Type B pancreatic cell (in vitro differentiated cells): ENCODE data around the gene GMIP. TPM values are rescaled to one million over a fixed set of nuclear protein-coding genes. Genes with fewer than 3 reads are reported as not detected.
"Not testable (repeated sequence)": the region's sequence is repeated elsewhere in the genome, so short reads cannot be mapped to it uniquely, and the experiment has no call there.

Experiments
- DNase-seq: peaks from one replicate; pipeline ENCODE4 v3.0.0; 2021; ENCODE audit warnings: mixed read lengths; ENCODE audit not compliant: unreplicated experiment; ENCODE audit errors: extremely low spot score
- H3K27ac Mint-ChIP-seq: 2 replicates; pipeline ENCODE4 v1.8.0; 2021; ENCODE audit warnings: mild to moderate bottlenecking, mixed read lengths
- H3K27me3 Mint-ChIP-seq: 2 replicates; pipeline ENCODE4 v1.8.0; 2021; ENCODE audit warnings: mixed read lengths
- H3K36me3 Mint-ChIP-seq: 2 replicates; pipeline ENCODE4 v1.8.0; 2021; ENCODE audit warnings: mixed read lengths
- H3K4me1 Mint-ChIP-seq: one replicate; pipeline ENCODE4 v1.8.0; 2021; ENCODE audit warnings: mixed read lengths; ENCODE audit not compliant: unreplicated experiment
- H3K4me3 Mint-ChIP-seq: 2 replicates; pipeline ENCODE4 v1.8.0; 2021; ENCODE audit warnings: mild to moderate bottlenecking, mixed read lengths
- H3K9me3 Mint-ChIP-seq: 2 replicates; pipeline ENCODE4 v1.8.0; 2021; ENCODE audit warnings: mixed read lengths
- total RNA-seq: library from RNA; stranded (reverse); gene quantifications from 2 replicates; pipeline ENCODE4 v1.2.1, GENCODE V29; 2021; ENCODE audit warnings: low replicate concordance
- TF ChIP-seq, protein P1 (sequence below): fragments of 200-600 bp; sonication (generic); conservative IDR thresholded peaks from 2 replicates; pipeline ENCODE4 v1.5.0; 2021; ENCODE audit warnings: antibody characterized with exemption, mild to moderate bottlenecking

GMIP gene
- total RNA-seq, 1 donor from 2014 or later, result 15.9 TPM

DNA sequence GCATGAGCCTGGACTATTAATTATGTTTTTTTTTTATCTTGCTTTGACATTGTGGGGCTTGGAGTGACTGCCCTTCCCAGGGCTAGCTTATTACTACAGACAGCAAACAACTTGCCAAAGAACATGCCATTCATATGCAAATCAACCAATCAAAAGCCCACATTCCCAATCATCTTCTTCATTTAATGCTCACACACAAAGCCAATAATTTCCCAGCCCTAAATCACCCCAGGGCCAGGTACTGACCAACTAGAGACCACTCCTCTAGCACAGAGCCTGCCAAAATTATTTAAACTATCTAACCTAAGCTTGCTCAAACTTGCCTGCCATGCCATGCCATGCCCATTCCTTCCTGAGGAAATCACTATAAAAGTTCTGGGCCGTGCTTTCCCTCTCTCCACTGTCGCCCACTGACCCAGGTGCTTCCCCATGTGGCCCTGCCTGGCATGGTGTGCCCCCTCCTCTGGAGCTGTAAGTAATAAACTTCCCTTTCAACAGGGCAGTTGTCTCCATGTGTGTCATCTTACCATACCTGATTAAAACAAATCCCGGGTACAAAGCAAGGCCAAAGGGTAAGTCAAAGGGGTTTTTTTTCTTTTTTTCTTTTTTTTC is 40.6 kb downstream of the GMIP start:
- H3K4me3 Mint-ChIP-seq, result no peak overlapping the region
- TF ChIP-seq, protein P1, sequence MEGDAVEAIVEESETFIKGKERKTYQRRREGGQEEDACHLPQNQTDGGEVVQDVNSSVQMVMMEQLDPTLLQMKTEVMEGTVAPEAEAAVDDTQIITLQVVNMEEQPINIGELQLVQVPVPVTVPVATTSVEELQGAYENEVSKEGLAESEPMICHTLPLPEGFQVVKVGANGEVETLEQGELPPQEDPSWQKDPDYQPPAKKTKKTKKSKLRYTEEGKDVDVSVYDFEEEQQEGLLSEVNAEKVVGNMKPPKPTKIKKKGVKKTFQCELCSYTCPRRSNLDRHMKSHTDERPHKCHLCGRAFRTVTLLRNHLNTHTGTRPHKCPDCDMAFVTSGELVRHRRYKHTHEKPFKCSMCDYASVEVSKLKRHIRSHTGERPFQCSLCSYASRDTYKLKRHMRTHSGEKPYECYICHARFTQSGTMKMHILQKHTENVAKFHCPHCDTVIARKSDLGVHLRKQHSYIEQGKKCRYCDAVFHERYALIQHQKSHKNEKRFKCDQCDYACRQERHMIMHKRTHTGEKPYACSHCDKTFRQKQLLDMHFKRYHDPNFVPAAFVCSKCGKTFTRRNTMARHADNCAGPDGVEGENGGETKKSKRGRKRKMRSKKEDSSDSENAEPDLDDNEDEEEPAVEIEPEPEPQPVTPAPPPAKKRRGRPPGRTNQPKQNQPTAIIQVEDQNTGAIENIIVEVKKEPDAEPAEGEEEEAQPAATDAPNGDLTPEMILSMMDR, result no peak
- DNase-seq, result no peak
- H3K27me3 Mint-ChIP-seq, result no peaks in the 10 kb centered on the region
- H3K4me1 Mint-ChIP-seq, result peaks cover 4% of the 10 kb centered on the region
- H3K9me3 Mint-ChIP-seq, result no peaks in the 10 kb centered on the region
- no peak overlapping the region for H3K27ac Mint-ChIP-seq
- peaks cover 4% of the 10 kb centered on the region for H3K36me3 Mint-ChIP-seq

DNA sequence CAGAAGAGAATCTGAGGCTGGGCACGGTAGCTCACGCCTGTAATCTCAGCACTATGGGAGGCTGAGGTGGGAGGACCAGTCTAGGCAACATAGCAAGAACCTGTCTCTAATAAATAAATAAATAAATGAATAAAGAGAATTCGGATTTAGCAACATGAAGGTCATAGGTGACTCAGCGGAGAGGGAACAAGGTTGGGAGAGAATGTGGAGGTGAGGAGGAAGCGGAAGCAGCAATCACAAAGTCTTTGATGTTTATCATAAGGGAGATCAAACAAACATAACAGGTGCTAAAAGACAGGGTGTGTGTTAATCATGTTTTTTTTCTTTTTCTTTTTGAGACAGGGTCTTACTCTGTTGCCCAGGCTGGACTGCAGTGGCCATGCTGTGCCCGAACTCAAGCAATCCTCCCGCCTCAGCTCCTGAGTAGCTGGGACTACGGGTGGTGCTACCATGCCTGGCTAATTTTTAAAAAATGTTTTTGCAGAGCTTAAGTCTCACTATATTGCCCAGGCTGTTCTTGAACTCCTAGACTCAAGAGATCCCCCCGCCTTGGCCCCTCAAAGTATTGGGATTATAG is 41.2 kb downstream of the GMIP start:
- Mint-ChIP-seq H3K36me3 (peaks cover 4% of the 10 kb centered on the region), H3K27me3 (no peaks in the 10 kb centered on the region), H3K9me3 (no peaks in the 10 kb centered on the region), H3K27ac (no peak overlapping the region), H3K4me1 (peaks cover 4% of the 10 kb centered on the region), H3K4me3 (no peak overlapping the region)
- no peak for DNase-seq
- TF ChIP-seq, protein P1, result no peak

DNA sequence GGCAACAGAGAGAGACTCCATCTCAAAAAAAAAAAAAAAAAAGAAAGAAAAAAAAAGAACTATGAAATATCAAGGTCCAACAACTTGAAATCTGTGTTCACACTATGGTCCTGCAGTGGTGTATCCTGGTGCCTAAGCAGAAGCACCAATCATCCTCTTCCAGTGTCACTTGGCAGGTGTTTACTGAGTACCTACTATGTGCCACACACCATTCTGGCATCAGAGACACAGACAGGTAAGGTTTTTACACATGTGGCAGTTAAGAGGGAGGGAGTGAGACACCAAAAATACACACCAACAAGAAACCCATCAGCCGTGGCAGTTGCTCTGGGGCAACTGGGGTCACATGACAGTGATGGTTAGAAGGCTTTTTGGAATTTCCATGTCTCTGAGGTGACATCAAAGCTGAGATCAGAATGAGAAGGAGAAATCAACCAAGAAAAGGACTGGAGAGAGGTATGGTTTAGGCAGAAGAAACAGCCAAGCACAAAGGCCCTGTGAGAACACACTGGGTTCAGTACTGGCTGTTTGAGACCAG is 42.6 kb downstream of the GMIP start:
- DNase-seq, result no peak
- TF ChIP-seq, protein P1, result no peak
- no peaks in the 10 kb centered on the region for H3K27me3 Mint-ChIP-seq
- no peak overlapping the region for H3K4me3 Mint-ChIP-seq
- H3K27ac Mint-ChIP-seq, result no peak overlapping the region
- no peaks in the 10 kb centered on the region for H3K36me3 Mint-ChIP-seq
- no peaks in the 10 kb centered on the region for H3K9me3 Mint-ChIP-seq
- H3K4me1 Mint-ChIP-seq, result no peaks in the 10 kb centered on the region

DNA sequence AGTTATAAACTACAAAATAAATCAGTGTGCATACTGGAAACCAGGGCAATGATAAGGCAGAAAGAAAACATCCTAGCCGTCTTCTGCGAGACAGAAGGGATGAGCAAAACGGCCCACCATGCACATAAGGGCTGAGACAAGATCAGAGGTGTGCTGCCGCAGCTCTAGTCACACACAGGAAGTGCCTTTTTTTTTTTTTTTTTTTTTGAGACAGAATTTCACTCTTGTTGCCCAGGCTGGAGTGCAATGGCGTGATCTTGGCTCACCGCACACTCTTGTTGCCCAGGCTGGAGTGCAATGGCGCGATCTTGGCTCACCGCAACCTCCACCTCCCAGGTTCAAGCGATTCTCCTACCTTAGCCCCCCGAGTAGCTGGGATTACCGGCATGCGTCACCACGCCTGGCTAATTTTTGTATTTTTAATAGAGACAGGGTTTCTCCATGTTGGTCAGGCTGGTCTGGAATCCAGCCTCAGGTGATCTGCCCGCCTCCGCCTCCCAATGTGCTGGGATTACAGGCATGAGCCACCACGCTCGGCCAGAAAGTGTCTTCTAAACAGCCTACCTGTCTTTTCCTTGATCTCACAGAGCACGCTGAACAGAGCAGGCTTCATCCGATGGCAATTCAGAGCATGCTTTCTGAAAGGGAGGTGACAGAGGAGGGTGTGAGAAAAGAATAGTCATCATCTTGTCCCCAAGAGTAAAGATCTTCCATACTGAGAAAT is 44.6 kb downstream of the GMIP start:
- H3K4me3 Mint-ChIP-seq, H3K27me3 Mint-ChIP-seq, H3K9me3 Mint-ChIP-seq, H3K27ac Mint-ChIP-seq, DNase-seq, H3K4me1 Mint-ChIP-seq, H3K36me3 Mint-ChIP-seq: not testable (repeated sequence)

DNA sequence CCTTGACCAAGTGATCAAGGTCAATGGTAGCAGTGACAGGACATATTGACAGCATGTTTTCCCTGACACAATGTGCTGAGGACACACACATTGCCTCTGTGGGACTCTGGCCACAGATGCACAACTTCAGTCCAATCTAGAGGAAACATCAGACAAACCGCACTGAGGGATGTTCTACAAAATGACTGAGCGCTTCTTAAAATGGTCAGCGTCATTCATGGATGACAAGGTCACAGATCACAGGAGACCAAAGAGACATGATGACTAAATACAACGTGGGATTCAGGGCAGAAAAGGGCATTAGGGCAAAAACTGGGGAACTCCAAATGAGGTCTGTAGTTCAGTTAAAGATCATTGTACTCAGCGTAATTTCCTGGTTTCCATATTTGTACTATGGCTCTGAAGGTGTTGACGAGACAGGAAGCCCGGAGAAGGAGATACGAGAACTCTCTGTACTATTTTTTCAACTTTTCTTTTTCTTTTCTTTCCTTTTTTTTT is 45.6 kb downstream of the GMIP start:
- TF ChIP-seq, protein P1, result no peak
- no peaks in the 10 kb centered on the region for H3K27me3 Mint-ChIP-seq
- peaks cover 4% of the 10 kb centered on the region for H3K4me1 Mint-ChIP-seq
- no peaks in the 10 kb centered on the region for H3K36me3 Mint-ChIP-seq
- no peak overlapping the region for H3K4me3 Mint-ChIP-seq
- DNase-seq, result no peak
- H3K27ac Mint-ChIP-seq, result no peak overlapping the region
- no peaks in the 10 kb centered on the region for H3K9me3 Mint-ChIP-seq

DNA sequence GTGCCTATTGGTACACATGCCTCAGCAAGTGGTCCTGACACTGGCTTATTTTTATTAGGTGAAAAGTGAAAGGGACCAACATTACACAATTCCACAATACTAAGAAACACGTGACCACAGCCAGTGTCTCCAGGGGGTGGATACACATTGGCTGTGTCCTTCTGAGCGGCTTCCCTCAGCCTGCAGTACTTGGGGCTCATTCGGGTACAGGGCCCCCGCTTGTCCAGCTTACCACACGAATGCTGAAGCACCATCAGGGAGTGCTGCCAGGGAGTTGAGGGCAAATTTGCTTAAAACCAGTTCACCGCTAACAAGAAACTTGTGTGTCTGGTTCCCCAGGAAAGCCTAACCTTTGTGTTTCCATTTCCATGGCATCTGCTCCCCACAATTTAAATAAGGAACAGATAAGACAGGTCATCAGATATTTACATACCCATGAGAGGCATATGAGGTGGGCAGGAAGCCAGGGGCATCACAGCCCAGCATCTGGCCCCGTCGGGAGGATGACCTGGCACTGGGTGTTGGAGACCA is 48.2 kb downstream of the GMIP start:
- H3K27me3 Mint-ChIP-seq, result no peaks in the 10 kb centered on the region
- no peak for DNase-seq
- H3K9me3 Mint-ChIP-seq, result no peaks in the 10 kb centered on the region
- no peak overlapping the region for H3K4me3 Mint-ChIP-seq
- H3K4me1 Mint-ChIP-seq, result peaks cover 10% of the 10 kb centered on the region
- H3K36me3 Mint-ChIP-seq, result no peaks in the 10 kb centered on the region
- TF ChIP-seq, protein P1, result no peak
- H3K27ac Mint-ChIP-seq, result peak overlapping the region; percentile 62
